GM18526 (cell line): Measurements from ENCODE around the gene PLXNB2.

ENCODE experiments used
- POLR2A ChIP-seq: IDR thresholded peaks from 3 replicates; pipeline ENCODE4 v1.6.1; 2011; ENCODE audit not compliant: insufficient read length; ENCODE audit errors: extremely low read depth

The PLXNB2 gene

GRCh38 chr22:50229370-50229769 is 78.1 kb downstream of the PLXNB2 start:
- TF ChIP-seq POLR2A = no peak

DNA sequence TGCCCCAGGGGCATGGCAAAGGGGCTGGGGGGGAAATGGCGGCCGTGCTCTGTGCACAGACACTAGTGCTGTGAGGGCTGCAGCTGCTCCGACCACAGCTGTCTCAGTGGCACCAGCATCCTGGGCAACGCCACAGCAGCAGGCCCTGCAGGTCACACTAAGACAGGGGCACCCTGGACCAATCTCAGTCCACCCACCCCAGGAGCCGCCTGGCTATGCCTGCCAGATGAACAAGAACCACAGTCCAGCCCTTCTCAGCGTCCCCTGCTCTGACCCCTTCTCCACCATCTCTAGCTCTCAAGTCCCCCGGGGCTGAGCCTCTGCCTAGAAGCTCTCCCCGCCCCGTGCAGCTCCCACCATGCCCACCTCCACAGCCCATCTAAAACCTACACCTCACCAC is 79.1 kb downstream of the PLXNB2 start:
- TF ChIP-seq POLR2A = no peak

DNA sequence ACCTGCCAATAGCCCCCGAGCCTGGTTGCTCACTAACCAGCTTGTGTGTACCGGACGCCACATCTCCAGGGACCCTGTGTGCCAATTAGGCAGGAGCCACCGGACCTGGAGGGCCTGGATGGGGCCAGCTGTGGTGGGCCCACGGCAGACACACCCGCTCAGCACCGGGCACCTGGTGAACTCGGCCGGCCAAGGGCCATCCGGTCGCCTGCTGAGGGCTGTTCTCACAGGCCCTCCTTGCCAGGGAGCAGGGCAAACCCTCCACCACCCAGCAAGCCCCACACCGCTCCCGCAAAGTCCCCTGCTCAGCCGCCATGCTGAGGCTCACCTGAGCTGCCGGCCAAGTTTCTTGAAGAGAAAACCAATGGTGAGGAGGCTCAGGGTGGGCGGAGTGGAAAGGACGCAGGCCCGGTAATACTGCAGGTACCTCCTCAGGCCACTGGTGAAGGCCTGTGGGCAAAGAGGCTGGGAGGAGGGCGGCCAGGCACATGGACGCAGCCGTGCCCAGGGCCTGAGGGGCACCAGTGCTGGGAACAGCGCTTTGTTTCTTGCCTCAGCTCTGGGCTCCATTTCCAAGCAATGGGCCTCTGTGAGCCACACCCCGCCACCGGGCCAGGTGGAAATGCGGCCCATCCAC is 79.7 kb downstream of the PLXNB2 start:
- no peak for TF ChIP-seq POLR2A

DNA sequence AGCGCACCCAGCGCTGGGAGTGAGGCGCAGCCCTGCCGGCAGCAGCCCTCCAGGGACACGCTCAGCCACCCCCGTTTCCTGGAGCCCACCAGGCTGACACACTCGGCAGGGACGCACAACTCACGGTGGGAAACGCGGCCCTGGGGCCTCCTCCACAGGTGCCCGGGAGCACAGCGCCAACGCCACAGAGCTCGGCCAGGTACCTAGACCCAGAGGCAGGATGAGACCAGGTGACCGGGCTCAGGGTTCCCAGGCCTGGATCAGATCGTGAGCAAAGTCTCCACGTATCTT is 80.6 kb downstream of the PLXNB2 start:
- TF ChIP-seq POLR2A = no peak

- TF ChIP-seq POLR2A = no peak
Measured at GRCh38 chr22:50226063-50226874, 81.2 kb downstream of the PLXNB2 start.

- TF ChIP-seq POLR2A = no peak
Measured at GRCh38 chr22:50225200-50225969, 82.1 kb downstream of the PLXNB2 start.
